Tibial nerve (tissue), 4 donors: ENCODE data around the gene EN2. TPM values are rescaled to one million over a fixed set of nuclear protein-coding genes. Genes with fewer than 3 reads are reported as not detected.

ENCODE experiments used
- DNase-seq, 2 donors: peaks; one replicate each; pipeline ENCODE4 v3.0.0-alpha.2; 2019; ENCODE audit warnings: low spot score in 2 of 2
- H3K27ac ChIP-seq, 4 donors: fragments of 200-600 bp; sonication (generic) in 3 of 4; one replicate each; pipeline ENCODE4 v1.5.1; 2017 to 2019; ENCODE audit warnings: mild to moderate bottlenecking in 1 of 4
- H3K27me3 ChIP-seq, 2 donors: fragments of 200-600 bp; sonication (generic) in 1 of 2; one replicate each; pipeline versions ENCODE4 v1.5.1 to v1.6.0; 2017 to 2019
- H3K36me3 ChIP-seq, 3 donors: fragments of 200-600 bp; sonication (generic); one replicate each; pipeline ENCODE4 v1.5.1; 2018 to 2019
- H3K4me1 ChIP-seq, 4 donors: fragments of 200-600 bp; sonication (generic) in 3 of 4; one replicate each; pipeline ENCODE4 v1.5.1; 2017 to 2019
- H3K4me3 ChIP-seq, 4 donors: fragments of 200-600 bp; sonication (generic) in 3 of 4; one replicate each; pipeline ENCODE4 v1.5.1; 2017 to 2019; ENCODE audit warnings: mild to moderate bottlenecking in 1 of 4, moderate library complexity in 1 of 4
- H3K9me3 ChIP-seq, 4 donors: fragments of 200-600 bp; sonication (generic) in 3 of 4; one replicate each; pipeline ENCODE4 v1.5.1; 2017 to 2019
- CTCF ChIP-seq, 5 experiments: fragments of 200-600 bp in 3 of 5; fragments of 450-650 bp in 2 of 5; sonication (generic) in 3 of 5; IDR thresholded peaks; one replicate each; pipeline ENCODE4 v1.5.1; 2016 to 2019; ENCODE audit warnings: antibody characterized with exemption in 5 of 5, mild to moderate bottlenecking in 3 of 5, moderate library complexity in 2 of 5
- EP300 ChIP-seq, 2 donors: sonication (generic); formaldehyde crosslinking; IDR thresholded peaks; one replicate each; pipeline ENCODE4 v1.6.1; 2017; ENCODE audit warnings: antibody characterized with exemption in 2 of 2, mild to moderate bottlenecking in 1 of 2
- POLR2A ChIP-seq, 2 donors: fragments of 450-650 bp; IDR thresholded peaks; one replicate each; pipeline ENCODE4 v1.6.1; 2017; ENCODE audit warnings: antibody characterized with exemption in 2 of 2, mild to moderate bottlenecking in 2 of 2, moderate library complexity in 2 of 2
- WGBS, 2 donors: methylation state at CpG; one replicate each; pipeline ENCODE4 v1.1.5; 2018; 5-methylcytosine and 5-hydroxymethylcytosine counted together
- total RNA-seq, 4 donors: library from RNA; depleted of rRNA; stranded (reverse); fragments of >200 nt; gene quantifications; one replicate each; pipeline ENCODE4 v1.1.0, GENCODE V29; 2016

EN2 gene
- total RNA-seq, 4 donors from 2014 or later: under 0.01 to 0.98 TPM; not detected in 2

- H3K4me3 ChIP-seq: no peak overlapping the region
- H3K4me1 ChIP-seq: no peaks in the 10 kb centered on the region
- WGBS, 2 donors: 69 to 79% methylated on average over 4 of the region's 4 CpGs
- no peaks in the 10 kb centered on the region for H3K36me3 ChIP-seq
- no peak overlapping the region for H3K27ac ChIP-seq
- H3K9me3 ChIP-seq: peaks cover 0 to 19% (median 0%) of the 10 kb centered on the region in 4 donors
- TF ChIP-seq POLR2A (IDR thresholded peaks at IDR 0.05): no peak
- no peak for TF ChIP-seq EP300 (IDR thresholded peaks at IDR 0.05)
- no peak for TF ChIP-seq CTCF (IDR thresholded peaks at IDR 0.05)
- H3K27me3 ChIP-seq: peaks cover 0 to 54% of the 10 kb centered on the region in 2 donors
- DNase-seq: no peak
Observed at GRCh38 chr7:155477476-155477875, 19.5 kb downstream of the EN2 start.

- no peak for DNase-seq
- Histone ChIP-seq H3K27ac (no peak overlapping the region), H3K4me3 (no peak overlapping the region), H3K27me3 (peaks cover 0 to 34% of the 10 kb centered on the region in 2 donors), H3K9me3 (peaks cover 0 to under 1% (median 0%) of the 10 kb centered on the region in 4 donors), H3K4me1 (no peaks in the 10 kb centered on the region), H3K36me3 (no peaks in the 10 kb centered on the region)
- TF ChIP-seq EP300 (IDR thresholded peaks at IDR 0.05) (no peak), CTCF (IDR thresholded peaks at IDR 0.05) (no peak), POLR2A (IDR thresholded peaks at IDR 0.05) (no peak)
- 94 to 96% methylated on average over 11 of the region's 11 CpGs for WGBS, 2 donors
Observed at GRCh38 chr7:155481764-155482163, 23.8 kb downstream of the EN2 start.

- Histone ChIP-seq H3K27ac (no peak overlapping the region), H3K36me3 (no peaks in the 10 kb centered on the region), H3K4me3 (no peak overlapping the region), H3K9me3 (no peaks in the 10 kb centered on the region), H3K4me1 (no peaks in the 10 kb centered on the region), H3K27me3 (peaks cover 0 to 31% of the 10 kb centered on the region in 2 donors)
- TF ChIP-seq CTCF (IDR thresholded peaks at IDR 0.05) (no peak), POLR2A (IDR thresholded peaks at IDR 0.05) (no peak), EP300 (IDR thresholded peaks at IDR 0.05) (no peak)
- WGBS, 2 donors: 68 to 70% methylated on average over 17 of the region's 17 CpGs
- DNase-seq: no peak
Observed at GRCh38 chr7:155482511-155483183, 24.7 kb downstream of the EN2 start.

- no peaks in the 10 kb centered on the region for H3K9me3 ChIP-seq
- 39 to 43% methylated on average over 13 of the region's 13 CpGs for WGBS, 2 donors
- TF ChIP-seq CTCF (IDR thresholded peaks at IDR 0.05): no peak
- no peak for TF ChIP-seq EP300 (IDR thresholded peaks at IDR 0.05)
- no peak for TF ChIP-seq POLR2A (IDR thresholded peaks at IDR 0.05)
- no peaks in the 10 kb centered on the region for H3K4me1 ChIP-seq
- H3K36me3 ChIP-seq: no peaks in the 10 kb centered on the region
- H3K27ac ChIP-seq: no peak overlapping the region
- no peak overlapping the region for H3K4me3 ChIP-seq
- no peak for DNase-seq
- peaks cover 0 to 31% of the 10 kb centered on the region in 2 donors for H3K27me3 ChIP-seq
Observed at GRCh38 chr7:155483245-155483644, 25.3 kb downstream of the EN2 start.

- H3K4me1 ChIP-seq: no peaks in the 10 kb centered on the region
- no peaks in the 10 kb centered on the region for H3K36me3 ChIP-seq
- peaks cover 0 to 31% of the 10 kb centered on the region in 2 donors for H3K27me3 ChIP-seq
- no peaks in the 10 kb centered on the region for H3K9me3 ChIP-seq
- no peak for DNase-seq
- 61 to 75% methylated on average over 16 of the region's 16 CpGs for WGBS, 2 donors
- no peak overlapping the region for H3K4me3 ChIP-seq
- no peak overlapping the region for H3K27ac ChIP-seq
- TF ChIP-seq EP300 (IDR thresholded peaks at IDR 0.05) (no peak), CTCF (IDR thresholded peaks at IDR 0.05) (no peak)
Observed at GRCh38 chr7:155483868-155484325, 26.0 kb downstream of the EN2 start.
